ENCODE data around the gene ACSL3.

DNA sequence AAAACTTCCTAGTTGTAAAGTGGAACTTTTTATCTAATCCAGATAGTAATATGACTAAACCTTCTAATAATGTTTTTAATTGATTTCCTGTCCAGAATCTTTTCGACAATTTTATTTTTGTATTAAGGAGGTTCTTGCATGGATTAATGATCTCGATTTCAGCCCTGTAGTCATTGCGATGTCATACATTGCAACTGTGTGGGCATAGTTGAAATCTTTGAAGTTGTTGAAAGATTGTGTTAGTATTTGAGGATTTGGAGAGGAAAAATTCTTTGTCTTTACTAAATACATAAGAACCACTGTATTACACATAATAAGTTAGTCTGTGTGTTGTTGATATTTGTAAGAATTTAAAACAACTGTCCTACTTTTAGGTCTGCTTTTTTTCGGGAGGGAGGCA, 31.1 kb downstream of the ACSL3 start:
- TF ChIP-seq YY1 (IDR thresholded peaks at IDR 0.05; ENCODE audit: insufficient read depth, insufficient read length) (no peak), SUZ12 (IDR thresholded peaks at IDR 0.05; ENCODE audit: extremely low read depth, insufficient read depth, insufficient read length) (no peak), ZNF274 (IDR thresholded peaks at IDR 0.05; ENCODE audit: low read depth, low read length) (no peak)

Measured in NT2/D1 (cell line).